Keratinocyte (primary cell): ENCODE measurements around the gene TNIK. TPM values are rescaled to one million over a fixed set of nuclear protein-coding genes. Genes with fewer than 3 reads are reported as not detected.

Experiments
- DNase-seq: peaks from one replicate; pipeline ENCODE4 v3.0.0-alpha.2; 2011; ENCODE audit warnings: low read depth, missing footprints, low spot score
- FAIRE-seq: peaks from 2 replicates; lab custom pipeline; 2011; peaks lifted over from hg19 to GRCh38; lab: Jason Lieb, UNC
- H2AFZ ChIP-seq: 2 replicates; pipeline ENCODE4 v1.6.0; 2012; ENCODE audit warnings: low read length, control low read depth, inconsistent platforms; ENCODE audit not compliant: control insufficient read depth
- H3K27ac ChIP-seq: 2 replicates; pipeline ENCODE4 v1.5.1; 2011; ENCODE audit warnings: low read length; ENCODE audit not compliant: control insufficient read depth, insufficient read depth
- H3K27me3 ChIP-seq: 3 replicates; pipeline ENCODE4 v1.6.0; 2011; ENCODE audit warnings: low read length; ENCODE audit not compliant: control insufficient read depth, insufficient read depth; ENCODE audit errors: extremely low read depth
- H3K36me3 ChIP-seq, 2 experiments: 2 replicates in 1 of 2; 3 replicates in 1 of 2; pipeline ENCODE4 v1.5.1; 2011; ENCODE audit warnings: low read length in 2 of 2, mild to moderate bottlenecking in 1 of 2; ENCODE audit not compliant: control insufficient read depth in 2 of 2, insufficient read depth in 2 of 2; ENCODE audit errors: extremely low read depth in 1 of 2
- H3K4me1 ChIP-seq: 3 replicates; pipeline ENCODE4 v1.5.1; 2011; ENCODE audit warnings: low read length; ENCODE audit not compliant: control insufficient read depth, insufficient read depth; ENCODE audit errors: extremely low read depth
- H3K4me2 ChIP-seq: 3 replicates; pipeline ENCODE4 v1.6.0; 2011; ENCODE audit warnings: low read depth, low read length; ENCODE audit not compliant: control insufficient read depth, insufficient read depth; ENCODE audit errors: extremely low read depth
- H3K4me3 ChIP-seq, 3 experiments: fragments of 200-600 bp in 1 of 3; sonication (generic) in 1 of 3; 2 replicates in 2 of 3; 3 replicates in 1 of 3; pipeline ENCODE4 v1.5.1; 2011 to 2016; ENCODE audit warnings: low read length in 3 of 3, mild to moderate bottlenecking in 3 of 3, control low read depth in 2 of 3, inconsistent platforms in 1 of 3, low read depth in 1 of 3, mixed read lengths in 1 of 3, mixed run types in 1 of 3, moderate library complexity in 1 of 3; ENCODE audit not compliant: control insufficient read depth in 2 of 3, insufficient read depth in 2 of 3; ENCODE audit errors: extremely low read depth in 1 of 3
- H3K79me2 ChIP-seq: 2 replicates; pipeline ENCODE4 v1.6.0; 2012; ENCODE audit warnings: low read length; ENCODE audit not compliant: control insufficient read depth, insufficient read depth
- H3K9ac ChIP-seq: 3 replicates; pipeline ENCODE4 v1.6.0; 2011; ENCODE audit warnings: low read length; ENCODE audit not compliant: control insufficient read depth, insufficient read depth; ENCODE audit errors: extremely low read depth
- H3K9me1 ChIP-seq: 3 replicates; pipeline ENCODE4 v1.6.0; 2011; ENCODE audit warnings: low read length; ENCODE audit not compliant: control insufficient read depth, insufficient read depth; ENCODE audit errors: extremely low read depth
- H3K9me3 ChIP-seq: 2 replicates; pipeline ENCODE4 v1.5.1; 2012; ENCODE audit warnings: low read depth, low read length; ENCODE audit not compliant: control insufficient read depth
- H4K20me1 ChIP-seq: 3 replicates; pipeline ENCODE4 v1.6.0; 2011; ENCODE audit warnings: low read length; ENCODE audit not compliant: control insufficient read depth, insufficient read depth; ENCODE audit errors: extremely low read depth
- CTCF ChIP-seq, 3 experiments: IDR thresholded peaks in 1 of 3; conservative IDR thresholded peaks in 1 of 3; optimal IDR thresholded peaks in 1 of 3; 2 replicates in 2 of 3; 3 replicates in 1 of 3; pipeline versions ENCODE3 to v1.5.1; 2011; ENCODE audit warnings: low read length in 3 of 3, mild to moderate bottlenecking in 3 of 3, moderate library complexity in 2 of 3, control low read depth in 1 of 3, inconsistent platforms in 1 of 3; ENCODE audit not compliant: insufficient read depth in 2 of 3; ENCODE audit errors: extremely low read depth in 1 of 3
- EZH2 ChIP-seq: IDR thresholded peaks from one replicate; pipeline ENCODE4 v1.6.1; 2012; ENCODE audit warnings: inconsistent platforms, mild to moderate bottlenecking, low read length, moderate library complexity
- dilution Hi-C: fragments of 300-500 bp; cut with MboI; formaldehyde crosslinking; loops from one replicate; pipeline ENCODE4 v1.7.0; 2020; ENCODE audit warnings: low sequenced_read_pairs; ENCODE audit not compliant: extremely low pct_ligation_motif_present
- polyA plus RNA-seq, 5 experiments: library from polyadenylated mRNA; depleted of rRNA in 3 of 5; stranded (reverse) in 3 of 5; stranded (forward) in 1 of 5; unstranded in 1 of 5; fragments of >200 nt; gene quantifications; 1 replicate in 1 of 5; 2 replicates in 3 of 5; 3 replicates in 1 of 5; pipeline versions ENCODE4 v1.2.1 to v1.2.3, GENCODE V29; 2011 to 2012; ENCODE audit warnings: missing spikeins in 2 of 5, low read depth in 1 of 5, low replicate concordance in 1 of 5

TNIK gene
- polyA plus RNA-seq, 1 donor (not counting 4 experiments of a cell fraction or from before 2014, with no cell fraction given), result 4.4 TPM

- Histone ChIP-seq H3K9me3 (no peaks in the 10 kb centered on the region), H3K4me2 (no peak overlapping the region), H3K27me3 (no peaks in the 10 kb centered on the region), H3K27ac (no peak overlapping the region), H3K9me1 (no peaks in the 10 kb centered on the region), H3K4me3 (no peak overlapping the region), H3K4me1 (peaks cover 22% of the 10 kb centered on the region), H3K36me3 (no peaks in the 10 kb centered on the region), H2AFZ (no peak overlapping the region), H3K79me2 (no peaks in the 10 kb centered on the region), H3K9ac (no peak overlapping the region), H4K20me1 (no peaks in the 10 kb centered on the region)
- DNase-seq (no peak), FAIRE-seq (no peak)
- TF ChIP-seq EZH2, result no peak
- no peak for TF ChIP-seq CTCF (optimal IDR thresholded peaks at IDR 0.05 in 1 of 3, IDR thresholded peaks at IDR 0.05 in 1 of 3, conservative IDR thresholded peaks at IDR 0.05 in 1 of 3; ENCODE audit: extremely low read depth in 1 of 3, insufficient read depth in 2 of 3, low read length in 3 of 3)
- dilution Hi-C loops, result no loop called here
Observed at GRCh38 chr3:171377859-171378258, 82.3 kb downstream of the TNIK start.

- Histone ChIP-seq H3K9ac (no peak overlapping the region), H3K79me2 (no peaks in the 10 kb centered on the region), H3K9me3 (no peaks in the 10 kb centered on the region), H4K20me1 (no peaks in the 10 kb centered on the region), H3K27ac (no peak overlapping the region), H3K27me3 (no peaks in the 10 kb centered on the region), H3K9me1 (no peaks in the 10 kb centered on the region), H3K4me2 (no peak overlapping the region), H3K4me3 (no peak overlapping the region), H2AFZ (no peak overlapping the region), H3K36me3 (no peaks in the 10 kb centered on the region), H3K4me1 (peaks cover 22% of the 10 kb centered on the region)
- no peak for TF ChIP-seq CTCF (optimal IDR thresholded peaks at IDR 0.05 in 1 of 3, IDR thresholded peaks at IDR 0.05 in 1 of 3, conservative IDR thresholded peaks at IDR 0.05 in 1 of 3; ENCODE audit: extremely low read depth in 1 of 3, insufficient read depth in 2 of 3, low read length in 3 of 3)
- no peak for TF ChIP-seq EZH2
- dilution Hi-C loops, result no loop called here
- FAIRE-seq, result no peak
- no peak for DNase-seq
Observed at GRCh38 chr3:171376596-171376947, 83.6 kb downstream of the TNIK start.
